HG02884 (cell line): ENCODE measurements around the gene CNR2.
"Not testable (repeated sequence)": the region's sequence is repeated elsewhere in the genome, so short reads cannot be mapped to it uniquely, and the experiment has no call there.

Source experiments
- ATAC-seq: cut with Tn5 transposase; IDR thresholded peaks from one replicate; pipeline ENCODE4 v1.9.1; 2021; ENCODE audit warnings: mild to moderate bottlenecking, moderate library complexity; ENCODE audit not compliant: unreplicated experiment

Gene CNR2

GRCh38 chr1:23916209-23917131 lies 3.3 kb upstream of the CNR2 start:
- ATAC-seq = peak; percentile 67

GRCh38 chr1:23915466-23915865 lies 2.3 kb upstream of the CNR2 start:
- ATAC-seq = no peak

GRCh38 chr1:23914921-23915320 lies 1.8 kb upstream of the CNR2 start:
- no peak for ATAC-seq

- no peak for ATAC-seq
Observed at GRCh38 chr1:23911921-23912320, 1.2 kb downstream of the CNR2 start.

GRCh38 chr1:23910553-23911246 lies 2.5 kb downstream of the CNR2 start:
- ATAC-seq = no peak

GRCh38 chr1:23910144-23910543 lies 3.0 kb downstream of the CNR2 start:
- ATAC-seq = no peak

- ATAC-seq = no peak
Observed at GRCh38 chr1:23909412-23909811, 3.8 kb downstream of the CNR2 start.

- no peak for ATAC-seq
Observed at GRCh38 chr1:23908453-23909341, 4.5 kb downstream of the CNR2 start.

GRCh38 chr1:23906731-23907130 lies 6.4 kb downstream of the CNR2 start:
- ATAC-seq = no peak

GRCh38 chr1:23905461-23906025 lies 7.6 kb downstream of the CNR2 start:
- no peak for ATAC-seq

- peak; percentile 45 for ATAC-seq
Observed at GRCh38 chr1:23904748-23905357, 8.3 kb downstream of the CNR2 start.

GRCh38 chr1:23903754-23904153 lies 9.4 kb downstream of the CNR2 start:
- ATAC-seq = no peak

GRCh38 chr1:23902321-23903278 lies 10.6 kb downstream of the CNR2 start:
- ATAC-seq = no peak

- not testable (repeated sequence) for ATAC-seq
Observed at GRCh38 chr1:23900017-23900416, 13.1 kb downstream of the CNR2 start.

- no peak for ATAC-seq
Observed at GRCh38 chr1:23899070-23899469, 14.1 kb downstream of the CNR2 start.

- no peak for ATAC-seq
Observed at GRCh38 chr1:23897083-23897482, 16.1 kb downstream of the CNR2 start.

GRCh38 chr1:23896491-23896890 lies 16.7 kb downstream of the CNR2 start:
- ATAC-seq = no peak

- no peak for ATAC-seq
Observed at GRCh38 chr1:23895993-23896392, 17.2 kb downstream of the CNR2 start.

- ATAC-seq = no peak
Observed at GRCh38 chr1:23895082-23895481, 18.1 kb downstream of the CNR2 start.
